HK-2 (cell line): ENCODE data around the gene PHACTR3.
"Not testable (repeated sequence)": the region's sequence is repeated elsewhere in the genome, so short reads cannot be mapped to it uniquely, and the experiment has no call there.

ENCODE experiments used
- DNase-seq: peaks from one replicate; pipeline ENCODE4 v3.0.0-alpha.2; 2018; ENCODE audit not compliant: unreplicated experiment

PHACTR3 gene

DNA sequence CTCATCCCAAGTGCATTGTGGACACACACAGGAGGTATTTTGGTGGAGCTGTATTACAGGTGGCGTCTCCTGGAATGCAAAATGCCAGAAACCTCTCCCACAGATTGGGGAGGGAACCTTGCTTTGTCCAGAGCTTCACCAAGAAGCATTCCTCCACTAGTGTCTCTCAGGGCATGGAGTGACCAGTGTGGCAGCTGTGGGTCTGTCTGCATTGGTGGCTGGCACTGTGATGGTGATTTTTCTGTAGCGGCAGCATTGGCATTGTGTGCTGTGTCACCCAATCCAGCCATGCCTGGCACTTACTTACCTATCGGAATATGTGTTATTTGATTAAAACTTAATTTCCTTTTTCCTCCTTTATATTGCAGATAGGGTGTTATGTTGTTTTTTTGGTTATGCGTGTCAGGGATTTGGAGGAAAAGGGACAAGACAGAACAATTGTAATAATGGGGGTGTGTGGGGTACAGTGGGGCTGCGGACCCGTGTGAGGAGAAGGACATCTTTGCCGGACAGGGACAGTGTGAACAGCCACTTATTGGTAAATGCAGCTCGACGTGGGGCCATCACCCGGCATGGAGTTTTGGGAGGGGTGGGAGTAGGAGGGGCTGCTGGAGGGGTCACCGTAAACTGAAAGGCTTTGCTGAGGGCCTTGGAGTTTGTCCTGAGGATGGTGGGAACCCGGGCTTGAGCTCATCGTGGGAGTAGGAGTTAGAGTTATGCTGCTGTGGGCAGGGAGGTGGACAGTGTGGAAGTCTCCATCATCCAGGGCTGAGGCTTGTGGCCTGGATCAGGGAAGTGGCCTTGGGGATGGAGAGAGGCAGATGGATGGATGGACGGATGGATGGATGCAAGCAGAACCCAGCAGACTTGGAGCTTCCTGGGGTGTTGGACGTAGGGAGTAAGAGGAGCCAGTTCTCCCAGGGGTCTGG, 224.0 kb downstream of the PHACTR3 start:
- DNase-seq, result no peak

DNA sequence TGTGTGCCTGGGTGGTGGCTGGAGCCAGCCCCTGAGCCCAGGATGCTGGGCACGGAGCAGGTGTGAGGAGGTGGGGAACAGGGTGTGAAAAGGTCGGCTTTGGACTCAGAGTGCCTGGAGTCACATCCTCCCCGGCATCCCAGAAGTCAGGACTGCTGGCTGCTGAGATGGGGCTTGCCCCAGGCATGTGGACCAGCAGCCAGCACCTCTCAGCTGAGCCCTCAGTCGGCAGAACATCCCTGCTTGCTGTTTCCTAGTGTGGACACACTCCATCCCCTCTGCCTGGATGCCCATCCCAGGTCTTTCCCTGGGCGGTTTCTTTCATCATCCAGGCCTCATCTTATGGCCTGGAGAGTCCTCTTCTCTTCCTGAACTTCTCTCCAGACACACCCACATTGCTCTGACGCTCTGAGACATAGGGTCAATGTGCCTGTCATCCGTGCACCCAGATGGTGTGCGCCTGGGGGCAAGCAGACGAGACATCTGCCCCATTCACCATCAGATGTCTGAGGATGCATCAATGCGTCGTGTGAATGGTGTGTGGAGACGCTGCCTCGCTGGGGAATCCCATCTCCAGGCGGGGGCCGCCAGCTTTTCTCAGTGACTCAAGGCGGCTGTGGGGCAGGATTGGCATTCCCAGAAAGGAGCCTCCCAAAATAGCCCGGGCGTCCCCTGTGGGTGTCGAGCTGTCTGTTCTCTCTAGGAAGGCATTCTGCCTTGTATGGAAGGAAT, 224.9 kb downstream of the PHACTR3 start:
- DNase-seq, result no peak

- no peak for DNase-seq
These were observed 225.7 kb downstream of the PHACTR3 start for GRCh38 chr20:59829786-59830664.

- no peak for DNase-seq
These were observed 226.3 kb downstream of the PHACTR3 start for GRCh38 chr20:59830665-59831023.

- DNase-seq, result peak; percentile 43
These were observed 226.9 kb downstream of the PHACTR3 start for GRCh38 chr20:59831024-59831915.

DNA sequence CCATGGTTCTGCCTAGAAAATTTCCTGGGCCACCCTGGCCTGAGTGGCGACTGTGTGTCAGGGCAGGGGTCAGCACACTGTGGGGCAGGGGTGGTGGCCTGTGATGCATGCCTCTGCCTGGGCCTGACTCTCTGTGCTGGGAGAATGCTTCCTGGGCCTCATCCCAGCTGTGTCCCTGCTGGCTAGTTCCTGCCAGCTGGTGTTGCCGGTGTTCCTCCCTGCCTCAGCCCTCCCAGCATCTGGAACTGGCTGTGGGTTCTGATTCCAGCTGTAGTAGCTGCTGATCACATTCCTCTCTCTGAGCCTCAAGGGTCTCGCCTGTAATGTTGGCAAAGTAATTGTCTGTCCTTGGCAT, 227.6 kb downstream of the PHACTR3 start:
- DNase-seq, result no peak

GRCh38 chr20:59832406-59833363, 228.3 kb downstream of the PHACTR3 start:
- DNase-seq, result no peak

DNA sequence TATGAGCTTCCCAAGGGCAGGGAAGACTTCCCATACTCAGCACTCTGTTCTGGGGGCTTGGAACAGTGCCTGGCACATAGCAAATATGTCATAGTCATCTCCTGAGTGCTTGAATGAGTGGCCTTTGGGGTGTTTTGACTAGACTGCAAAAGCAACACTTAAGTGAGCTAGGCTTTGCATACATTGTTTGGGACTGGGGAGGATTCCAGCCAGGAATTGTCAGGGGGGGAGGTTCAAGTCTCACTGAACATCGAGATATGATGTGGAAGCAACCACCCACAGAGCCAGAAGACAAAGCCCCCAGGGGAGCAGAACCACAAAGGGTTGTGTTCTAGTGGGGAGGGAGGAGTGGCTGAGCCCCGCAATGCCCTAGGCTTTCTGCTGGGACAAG, 230.7 kb downstream of the PHACTR3 start:
- DNase-seq, result no peak

GRCh38 chr20:59835448-59836395, 231.4 kb downstream of the PHACTR3 start:
- no peak for DNase-seq

GRCh38 chr20:59836767-59837166, 232.4 kb downstream of the PHACTR3 start:
- no peak for DNase-seq

- no peak for DNase-seq
These were observed 233.5 kb downstream of the PHACTR3 start for GRCh38 chr20:59837623-59838394.

DNA sequence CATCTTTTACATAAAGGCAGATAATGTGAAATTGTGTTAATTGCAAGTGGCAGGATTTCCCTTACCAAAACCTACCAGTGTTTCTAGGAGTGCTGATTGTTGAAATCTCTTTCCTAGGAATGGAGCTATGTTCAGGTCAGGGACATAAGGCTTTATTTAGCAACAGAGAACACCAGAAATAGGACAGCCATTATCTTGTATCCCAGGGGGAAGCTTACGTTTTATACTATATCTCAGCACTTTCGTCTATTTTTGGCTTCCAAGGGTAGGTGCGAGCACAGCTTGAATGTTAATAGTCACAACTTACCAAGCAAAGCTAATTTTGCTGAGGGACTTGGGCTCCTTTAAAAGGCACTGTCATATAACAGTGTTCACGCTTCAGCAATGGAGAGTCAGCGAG, 235.1 kb downstream of the PHACTR3 start:
- DNase-seq, result no peak

- no peak for DNase-seq
These were observed 241.1 kb downstream of the PHACTR3 start for GRCh38 chr20:59845472-59845871.

GRCh38 chr20:59848182-59848581, 243.8 kb downstream of the PHACTR3 start:
- DNase-seq, result no peak

DNA sequence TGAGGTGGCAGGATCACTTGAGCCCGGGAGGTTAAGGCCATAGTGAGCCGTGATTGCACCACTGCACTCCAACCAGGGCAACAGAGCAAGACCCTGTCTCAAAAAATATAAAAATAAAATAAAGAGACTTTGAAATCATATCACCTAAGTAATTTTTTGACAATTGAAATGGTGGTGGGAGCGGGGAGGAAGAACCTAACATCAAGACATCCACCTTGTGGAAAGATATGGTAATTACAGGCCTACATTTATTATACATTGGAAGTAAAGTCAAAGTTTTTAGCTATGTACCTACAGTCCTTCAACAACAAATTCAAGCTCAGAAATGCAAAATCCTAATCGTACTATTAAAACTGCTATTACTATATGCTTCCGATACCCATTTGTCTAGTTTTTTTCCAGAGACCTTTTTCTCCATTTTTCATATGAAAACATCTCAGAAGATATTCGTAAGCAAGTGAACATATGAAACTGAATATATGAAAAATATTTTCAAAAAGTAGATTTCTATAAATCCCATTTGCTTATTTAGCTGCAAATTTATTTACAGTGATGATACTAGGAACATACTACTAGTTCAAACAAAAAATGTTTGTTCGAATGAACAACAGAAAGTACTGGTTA, 245.8 kb downstream of the PHACTR3 start:
- DNase-seq, result no peak

DNA sequence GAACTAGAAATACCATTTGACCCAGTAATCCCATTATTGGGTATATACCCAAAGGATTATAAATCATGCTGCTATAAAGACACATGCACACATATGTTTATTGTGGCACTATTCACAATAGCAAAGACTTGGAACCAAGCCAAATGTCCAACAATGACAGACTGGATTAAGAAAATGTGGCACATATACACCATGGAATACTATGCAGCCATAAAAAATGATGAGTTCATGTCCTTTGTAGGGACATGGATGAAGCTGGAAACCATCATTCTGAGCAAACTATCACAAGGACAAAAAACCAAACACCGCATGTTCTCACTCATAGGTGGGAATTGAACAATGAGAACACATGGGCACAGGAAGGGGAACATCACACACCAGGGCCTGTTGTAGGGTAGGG, 252.2 kb downstream of the PHACTR3 start:
- not testable (repeated sequence) for DNase-seq

- DNase-seq, result not testable (repeated sequence)
These were observed 252.6 kb downstream of the PHACTR3 start for GRCh38 chr20:59856941-59857340.

- DNase-seq, result no peak
These were observed 253.6 kb downstream of the PHACTR3 start for GRCh38 chr20:59857966-59858365.
